Measurements from ENCODE around the gene ULK4.
"Not testable (repeated sequence)": the region's sequence is repeated elsewhere in the genome, so short reads cannot be mapped to it uniquely, and the experiment has no call there.

DNA sequence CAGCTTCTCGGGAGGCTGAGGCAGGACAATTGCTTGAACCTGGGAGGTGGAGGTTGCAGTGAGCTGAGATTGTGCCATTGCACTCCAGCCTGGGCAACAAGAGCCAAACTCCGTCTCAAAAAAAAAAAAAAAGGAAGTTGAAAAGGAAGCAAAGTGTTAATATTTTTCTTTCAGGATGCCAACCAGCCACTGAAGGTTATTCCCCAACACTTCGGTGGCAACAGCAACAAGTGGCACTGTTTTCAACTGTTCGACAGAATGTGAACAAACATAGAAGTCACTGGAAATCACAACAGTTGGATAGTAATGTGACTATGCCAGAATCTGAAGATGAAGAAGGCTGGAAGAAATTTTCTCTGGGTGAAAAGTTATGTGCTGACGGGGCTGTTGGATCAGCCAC lies 15.5 kb upstream of the ULK4 start:
- TF ChIP-seq, protein P1, sequence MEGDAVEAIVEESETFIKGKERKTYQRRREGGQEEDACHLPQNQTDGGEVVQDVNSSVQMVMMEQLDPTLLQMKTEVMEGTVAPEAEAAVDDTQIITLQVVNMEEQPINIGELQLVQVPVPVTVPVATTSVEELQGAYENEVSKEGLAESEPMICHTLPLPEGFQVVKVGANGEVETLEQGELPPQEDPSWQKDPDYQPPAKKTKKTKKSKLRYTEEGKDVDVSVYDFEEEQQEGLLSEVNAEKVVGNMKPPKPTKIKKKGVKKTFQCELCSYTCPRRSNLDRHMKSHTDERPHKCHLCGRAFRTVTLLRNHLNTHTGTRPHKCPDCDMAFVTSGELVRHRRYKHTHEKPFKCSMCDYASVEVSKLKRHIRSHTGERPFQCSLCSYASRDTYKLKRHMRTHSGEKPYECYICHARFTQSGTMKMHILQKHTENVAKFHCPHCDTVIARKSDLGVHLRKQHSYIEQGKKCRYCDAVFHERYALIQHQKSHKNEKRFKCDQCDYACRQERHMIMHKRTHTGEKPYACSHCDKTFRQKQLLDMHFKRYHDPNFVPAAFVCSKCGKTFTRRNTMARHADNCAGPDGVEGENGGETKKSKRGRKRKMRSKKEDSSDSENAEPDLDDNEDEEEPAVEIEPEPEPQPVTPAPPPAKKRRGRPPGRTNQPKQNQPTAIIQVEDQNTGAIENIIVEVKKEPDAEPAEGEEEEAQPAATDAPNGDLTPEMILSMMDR (IDR thresholded peaks at IDR 0.05), result not testable (repeated sequence)
- TF ChIP-seq, protein P2, sequence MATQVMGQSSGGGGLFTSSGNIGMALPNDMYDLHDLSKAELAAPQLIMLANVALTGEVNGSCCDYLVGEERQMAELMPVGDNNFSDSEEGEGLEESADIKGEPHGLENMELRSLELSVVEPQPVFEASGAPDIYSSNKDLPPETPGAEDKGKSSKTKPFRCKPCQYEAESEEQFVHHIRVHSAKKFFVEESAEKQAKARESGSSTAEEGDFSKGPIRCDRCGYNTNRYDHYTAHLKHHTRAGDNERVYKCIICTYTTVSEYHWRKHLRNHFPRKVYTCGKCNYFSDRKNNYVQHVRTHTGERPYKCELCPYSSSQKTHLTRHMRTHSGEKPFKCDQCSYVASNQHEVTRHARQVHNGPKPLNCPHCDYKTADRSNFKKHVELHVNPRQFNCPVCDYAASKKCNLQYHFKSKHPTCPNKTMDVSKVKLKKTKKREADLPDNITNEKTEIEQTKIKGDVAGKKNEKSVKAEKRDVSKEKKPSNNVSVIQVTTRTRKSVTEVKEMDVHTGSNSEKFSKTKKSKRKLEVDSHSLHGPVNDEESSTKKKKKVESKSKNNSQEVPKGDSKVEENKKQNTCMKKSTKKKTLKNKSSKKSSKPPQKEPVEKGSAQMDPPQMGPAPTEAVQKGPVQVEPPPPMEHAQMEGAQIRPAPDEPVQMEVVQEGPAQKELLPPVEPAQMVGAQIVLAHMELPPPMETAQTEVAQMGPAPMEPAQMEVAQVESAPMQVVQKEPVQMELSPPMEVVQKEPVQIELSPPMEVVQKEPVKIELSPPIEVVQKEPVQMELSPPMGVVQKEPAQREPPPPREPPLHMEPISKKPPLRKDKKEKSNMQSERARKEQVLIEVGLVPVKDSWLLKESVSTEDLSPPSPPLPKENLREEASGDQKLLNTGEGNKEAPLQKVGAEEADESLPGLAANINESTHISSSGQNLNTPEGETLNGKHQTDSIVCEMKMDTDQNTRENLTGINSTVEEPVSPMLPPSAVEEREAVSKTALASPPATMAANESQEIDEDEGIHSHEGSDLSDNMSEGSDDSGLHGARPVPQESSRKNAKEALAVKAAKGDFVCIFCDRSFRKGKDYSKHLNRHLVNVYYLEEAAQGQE (IDR thresholded peaks at IDR 0.05; ENCODE audit: insufficient read depth in 1 of 2, low read depth in 2 of 2, low read length in 1 of 2), result not testable (repeated sequence)
- TF ChIP-seq SIN3A (IDR thresholded peaks at IDR 0.05; ENCODE audit: borderline replicate concordance, insufficient read depth, low read depth, low read length); TCF7L2 (IDR thresholded peaks at IDR 0.05; ENCODE audit: low read depth, low read length); POLR2AphosphoS5 (IDR thresholded peaks at IDR 0.05; ENCODE audit: low read depth, low read length): not testable (repeated sequence)
